K562 (cell line): ENCODE measurements around the gene ELAVL3. TPM values are rescaled to one million over a fixed set of nuclear protein-coding genes. Genes with fewer than 3 reads are reported as not detected.

ENCODE experiments used
- ARID3B ChIP-seq: fragments of 250-450 bp; sonication (Bioruptor Pico); IDR thresholded peaks from 2 replicates; pipeline ENCODE4 v1.4.0; 2020; ENCODE audit warnings: borderline replicate concordance
- BHLHE40 ChIP-seq: IDR thresholded peaks from 2 replicates; pipeline ENCODE4 v1.6.1; 2011; ENCODE audit warnings: low read length, improper control_type of control experiment
- CTCF ChIP-seq, 3 experiments: IDR thresholded peaks in 2 of 3; conservative IDR thresholded peaks in 1 of 3; 2 replicates each; pipeline ENCODE4 v1.5.1; 2011 to 2012; ENCODE audit warnings: low read length in 3 of 3, mild to moderate bottlenecking in 3 of 3, control low read depth in 2 of 3, improper control_type of control experiment in 1 of 3, inconsistent platforms in 1 of 3, low read depth in 1 of 3, mixed read lengths in 1 of 3, moderate library complexity in 1 of 3; ENCODE audit not compliant: insufficient read depth in 2 of 3
- MBD1 ChIP-seq: fragments of 250-450 bp; sonication (Bioruptor Pico); IDR thresholded peaks from 2 replicates; pipeline ENCODE4 v1.8.0; 2022; ENCODE audit warnings: inconsistent platforms
- NFIC ChIP-seq: fragments of 450-650 bp; IDR thresholded peaks from 2 replicates; pipeline ENCODE4 v1.6.1; 2017; ENCODE audit warnings: mild to moderate bottlenecking, inconsistent platforms
- PATZ1 ChIP-seq: fragments of 250-450 bp; sonication (Bioruptor Pico); IDR thresholded peaks from 2 replicates; pipeline ENCODE4 v1.5.0; 2020; ENCODE audit warnings: mild to moderate bottlenecking, borderline replicate concordance
- ZBTB2 ChIP-seq: fragments of 450-650 bp; IDR thresholded peaks from 2 replicates; pipeline ENCODE4 v1.6.1; 2016; ENCODE audit warnings: antibody characterized with exemption
- polyA plus RNA-seq, 8 experiments: library from polyadenylated mRNA; depleted of rRNA in 4 of 8; stranded (reverse) in 5 of 8; unstranded in 3 of 8; fragments of >200 nt; fragmentation: Nextera tagmentation in 2 of 8; fragmentation: Illumina TruSeq in 1 of 8; extraction: Ambion mirVana in 2 of 8; extraction: Trizol in 1 of 8; gene quantifications; 2 replicates each; pipeline versions ENCODE4 v1.2.1 to v1.2.3, GENCODE V29; 2011 to 2014; ENCODE audit warnings: inconsistent platforms in 1 of 8, missing spikeins in 1 of 8
- total RNA-seq, 7 experiments: library from RNA; depleted of rRNA in 6 of 7; stranded (reverse); fragments of >200 nt in 6 of 7; fragmentation: Illumina TruSeq in 2 of 7; extraction: Trizol in 2 of 7; gene quantifications; 2 replicates each; pipeline versions ENCODE4 v1.2.1 to v1.2.3, GENCODE V29; 2011 to 2021; ENCODE audit warnings: low replicate concordance in 1 of 7

ELAVL3 gene
- total and polyA plus RNA-seq, 9 of the 15 experiments (the other 6 are each of a cell fraction or from before 2014, with no cell fraction given): not detected

GRCh38 chr19:11530432-11530831 is 49.6 kb upstream of the ELAVL3 start (continued):
- TF ChIP-seq ARID3B (CRISPR knock-in tag): no peak
- peak; percentile 86 for TF ChIP-seq NFIC
- TF ChIP-seq CTCF (IDR thresholded peaks at IDR 0.05 in 2 of 3, conservative IDR thresholded peaks at IDR 0.05 in 1 of 3; ENCODE audit: insufficient read depth in 2 of 3, low read depth in 1 of 3, low read length in 3 of 3): peak in 2 of 3 experiments; percentile 45 to 49; a peak in 5 of 6 replicates
- no peak for TF ChIP-seq MBD1 (CRISPR knock-in tag)
- peak; percentile 92 for TF ChIP-seq BHLHE40
- TF ChIP-seq ZBTB2: peak; percentile 76; the same call in 1 of the 2 replicates
- no peak for TF ChIP-seq PATZ1 (CRISPR knock-in tag)
